ENCODE results near the gene CA9. TPM values are rescaled to one million over a fixed set of nuclear protein-coding genes. Genes with fewer than 3 reads are reported as not detected.

The CA9 gene
- total RNA-seq, 1 experiment from 2014 or later: 1.0 TPM

GRCh38 chr9:35629597-35629996, 44.1 kb upstream of the CA9 start:
- Mint-ChIP-seq H3K27ac (no peak overlapping the region), H3K4me1 (no peaks in the 10 kb centered on the region), H3K4me3 (no peak overlapping the region), H3K27me3 (ENCODE audit: low read depth) (peaks cover 4% of the 10 kb centered on the region), H3K9me3 (no peaks in the 10 kb centered on the region), H3K36me3 (no peaks in the 10 kb centered on the region)
- ATAC-seq (no peak), DNase-seq (ENCODE audit: low spot score) (no peak)
- ChIA-PET POLR2A (no interaction called here), CTCF (interaction anchor here (1.3 to 5.3 kb wide), 6 partner anchors 13 to 30 kb away, joined by 3 to 17 read pairs (median 8); no protein-coding TSS in a partner anchor)
- no peak for TF ChIP-seq NR3C1 (CRISPR knock-in tag; conservative IDR thresholded peaks at IDR 0.05; ENCODE audit: low read depth)
- TF ChIP-seq USF2 (CRISPR knock-in tag; IDR thresholded peaks at IDR 0.05): no peak

GRCh38 chr9:35635730-35636129, 38.0 kb upstream of the CA9 start:
- Mint-ChIP-seq H3K4me1 (no peaks in the 10 kb centered on the region), H3K27me3 (ENCODE audit: low read depth) (peaks cover 11% of the 10 kb centered on the region), H3K9me3 (peaks cover 22% of the 10 kb centered on the region), H3K27ac (no peak overlapping the region), H3K36me3 (peaks cover 8% of the 10 kb centered on the region), H3K4me3 (no peak overlapping the region)
- ChIA-PET POLR2A (no interaction called here), CTCF (interaction anchor here (0.7 kb wide), 1 partner anchor 25 kb away, joined by 6 read pairs; no protein-coding TSS in a partner anchor)
- no peak for DNase-seq (ENCODE audit: low spot score)
- ATAC-seq: no peak
- TF ChIP-seq SP1 (CRISPR knock-in tag; conservative IDR thresholded peaks at IDR 0.05) (no peak), CBFB (CRISPR knock-in tag; IDR thresholded peaks at IDR 0.05; ENCODE audit: low read depth) (no peak), EMX1 (CRISPR knock-in tag; IDR thresholded peaks at IDR 0.05) (no peak), ZNF671 (CRISPR knock-in tag; IDR thresholded peaks at IDR 0.05) (no peak), GTF2I (CRISPR knock-in tag; conservative IDR thresholded peaks at IDR 0.05) (no peak), ELF4 (CRISPR knock-in tag; IDR thresholded peaks at IDR 0.05; ENCODE audit: low read depth) (no peak), FOXP4 (CRISPR knock-in tag; IDR thresholded peaks at IDR 0.05) (no peak), AFF4 (CRISPR knock-in tag; IDR thresholded peaks at IDR 0.05; ENCODE audit: borderline replicate concordance) (no peak), ZNF512 (CRISPR knock-in tag; IDR thresholded peaks at IDR 0.05; ENCODE audit: borderline replicate concordance) (no peak), ZNF532 (CRISPR knock-in tag; IDR thresholded peaks at IDR 0.05; ENCODE audit: borderline replicate concordance) (no peak), MLX (CRISPR knock-in tag; IDR thresholded peaks at IDR 0.05) (no peak), SOX15 (CRISPR knock-in tag; IDR thresholded peaks at IDR 0.05) (no peak), ZBTB21 (CRISPR knock-in tag; IDR thresholded peaks at IDR 0.05; ENCODE audit: borderline replicate concordance) (no peak), FOXK1 (CRISPR knock-in tag; IDR thresholded peaks at IDR 0.05) (no peak)

Measured in WTC11 (cell line).